HUES6 (cell line): ENCODE measurements around the gene ATXN7.

Experiments used
- H3K27ac ChIP-seq: 2 replicates; pipeline ENCODE4 v1.7.0; 2013; ENCODE audit warnings: low read depth, mild to moderate bottlenecking, low read length, inconsistent platforms
- H3K27me3 ChIP-seq: 2 replicates; pipeline ENCODE4 v1.6.1; 2013; ENCODE audit warnings: low read length; ENCODE audit not compliant: control insufficient read depth, insufficient read depth
- H3K36me3 ChIP-seq: 2 replicates; pipeline ENCODE4 v1.6.1; 2013; ENCODE audit warnings: low read length; ENCODE audit not compliant: control insufficient read depth, insufficient read depth
- H3K4me1 ChIP-seq: 2 replicates; pipeline ENCODE4 v1.6.1; 2013; ENCODE audit warnings: low read length; ENCODE audit not compliant: control insufficient read depth, insufficient read depth
- H3K4me3 ChIP-seq: 2 replicates; pipeline ENCODE4 v1.5.1; 2013; ENCODE audit warnings: low read depth, low read length
- H3K9ac ChIP-seq: one replicate; pipeline ENCODE4 v1.6.1; 2013; ENCODE audit warnings: mild to moderate bottlenecking, low read length
- H3K9me3 ChIP-seq: 2 replicates; pipeline ENCODE4 v1.6.1; 2013; ENCODE audit warnings: low read depth, low read length; ENCODE audit not compliant: control insufficient read depth, insufficient read depth

The ATXN7 gene, protein sequence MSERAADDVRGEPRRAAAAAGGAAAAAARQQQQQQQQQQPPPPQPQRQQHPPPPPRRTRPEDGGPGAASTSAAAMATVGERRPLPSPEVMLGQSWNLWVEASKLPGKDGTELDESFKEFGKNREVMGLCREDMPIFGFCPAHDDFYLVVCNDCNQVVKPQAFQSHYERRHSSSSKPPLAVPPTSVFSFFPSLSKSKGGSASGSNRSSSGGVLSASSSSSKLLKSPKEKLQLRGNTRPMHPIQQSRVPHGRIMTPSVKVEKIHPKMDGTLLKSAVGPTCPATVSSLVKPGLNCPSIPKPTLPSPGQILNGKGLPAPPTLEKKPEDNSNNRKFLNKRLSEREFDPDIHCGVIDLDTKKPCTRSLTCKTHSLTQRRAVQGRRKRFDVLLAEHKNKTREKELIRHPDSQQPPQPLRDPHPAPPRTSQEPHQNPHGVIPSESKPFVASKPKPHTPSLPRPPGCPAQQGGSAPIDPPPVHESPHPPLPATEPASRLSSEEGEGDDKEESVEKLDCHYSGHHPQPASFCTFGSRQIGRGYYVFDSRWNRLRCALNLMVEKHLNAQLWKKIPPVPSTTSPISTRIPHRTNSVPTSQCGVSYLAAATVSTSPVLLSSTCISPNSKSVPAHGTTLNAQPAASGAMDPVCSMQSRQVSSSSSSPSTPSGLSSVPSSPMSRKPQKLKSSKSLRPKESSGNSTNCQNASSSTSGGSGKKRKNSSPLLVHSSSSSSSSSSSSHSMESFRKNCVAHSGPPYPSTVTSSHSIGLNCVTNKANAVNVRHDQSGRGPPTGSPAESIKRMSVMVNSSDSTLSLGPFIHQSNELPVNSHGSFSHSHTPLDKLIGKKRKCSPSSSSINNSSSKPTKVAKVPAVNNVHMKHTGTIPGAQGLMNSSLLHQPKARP

GRCh38 chr3:63863150-63864007 is at the start of gene ATXN7, which contains the start of gene THOC7:
TSS of gene ATXN7 (plus strand) at chr3:63863867. CDS start at chr3:63912599, 48,732 bp downstream.
TSS of gene THOC7 (minus strand) at chr3:63863805. CDS start at chr3:63863790, 15 bp downstream.
- Histone ChIP-seq H3K36me3 (no peaks in the 10 kb centered on the region; the same call in 1 of the 2 replicates), H3K9ac (peak within 1 kb of the TSS; percentile 96), H3K27me3 (no peaks in the 10 kb centered on the region), H3K4me1 (peaks cover 30% of the 10 kb centered on the region), H3K27ac (peak within 1 kb of the TSS; percentile 98), H3K4me3 (peak within 1 kb of the TSS; percentile 98), H3K9me3 (no peaks in the 10 kb centered on the region)

DNA sequence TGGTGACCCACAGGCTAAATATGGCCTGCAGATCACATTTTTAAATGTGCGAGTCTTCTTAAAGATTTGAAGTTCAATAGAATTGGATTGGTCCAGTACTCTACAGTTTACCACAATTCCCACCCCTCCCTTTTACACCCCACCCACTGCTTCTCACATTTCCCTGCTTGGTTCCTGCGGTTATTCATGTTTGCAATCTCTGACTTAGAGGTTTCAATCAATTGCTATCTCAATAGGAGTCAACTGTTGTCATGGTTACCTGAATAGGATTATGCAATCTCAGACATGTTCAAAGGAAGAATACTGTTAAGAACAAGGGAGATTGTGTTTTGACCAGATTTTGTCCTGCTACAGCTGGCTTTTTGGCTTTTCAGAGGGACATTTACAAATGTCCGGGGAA is 49.4 kb upstream of the ATXN7 start:
- H3K9me3 ChIP-seq = no peaks in the 10 kb centered on the region
- H3K27ac ChIP-seq = no peak overlapping the region
- H3K4me1 ChIP-seq = peaks cover 5% of the 10 kb centered on the region
- no peaks in the 10 kb centered on the region for H3K36me3 ChIP-seq
- H3K9ac ChIP-seq = no peak overlapping the region
- H3K4me3 ChIP-seq = no peak overlapping the region
- H3K27me3 ChIP-seq = no peaks in the 10 kb centered on the region

- H3K27me3 ChIP-seq = no peaks in the 10 kb centered on the region
Measured at GRCh38 chr3:63817225-63817624, 46.4 kb upstream of the ATXN7 start.

GRCh38 chr3:63818282-63819150 is 45.2 kb upstream of the ATXN7 start:
- Histone ChIP-seq H3K4me1 (peaks cover 5% of the 10 kb centered on the region), H3K9ac (no peak overlapping the region), H3K9me3 (no peaks in the 10 kb centered on the region), H3K4me3 (no peak overlapping the region), H3K27me3 (no peaks in the 10 kb centered on the region), H3K36me3 (no peaks in the 10 kb centered on the region), H3K27ac (no peak overlapping the region)

More at GRCh38 chr3:63817225-63817624, 46.4 kb upstream of the ATXN7 start:
- Histone ChIP-seq H3K4me3 (no peak overlapping the region), H3K9me3 (no peaks in the 10 kb centered on the region), H3K4me1 (peaks cover 5% of the 10 kb centered on the region), H3K27ac (no peak overlapping the region), H3K9ac (no peak overlapping the region), H3K36me3 (no peaks in the 10 kb centered on the region)

DNA sequence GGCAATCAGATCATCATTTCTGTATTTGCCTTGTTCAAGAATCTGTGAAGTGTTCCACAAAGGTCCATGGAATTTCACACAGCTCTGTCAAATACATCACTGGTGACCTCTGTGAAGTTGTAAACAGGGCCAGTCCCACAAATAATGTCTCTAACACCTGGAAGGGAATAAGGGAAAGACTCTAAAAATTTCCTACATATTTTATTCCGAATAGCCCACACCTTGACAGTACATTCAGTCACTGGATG is 44.6 kb upstream of the ATXN7 start, which contains the start of gene C3orf49:
Gene C3orf49 (plus strand): TSS at position 149 of the 248 bp plus-strand sequence. CDS start 173 bp downstream, outside the sequence.
- no peak within 1 kb of the TSS for H3K9ac ChIP-seq
- peaks cover 5% of the 10 kb centered on the region for H3K4me1 ChIP-seq
- H3K4me3 ChIP-seq = no peak within 1 kb of the TSS
- no peak within 1 kb of the TSS for H3K27ac ChIP-seq
- H3K27me3 ChIP-seq = no peaks in the 10 kb centered on the region
- no peaks in the 10 kb centered on the region for H3K36me3 ChIP-seq
- H3K9me3 ChIP-seq = no peaks in the 10 kb centered on the region

GRCh38 chr3:63824309-63824708 is 39.4 kb upstream of the ATXN7 start:
- Histone ChIP-seq H3K4me3 (no peak overlapping the region), H3K36me3 (no peaks in the 10 kb centered on the region), H3K27ac (no peak overlapping the region)

GRCh38 chr3:63830526-63830925 is 33.1 kb upstream of the ATXN7 start:
- Histone ChIP-seq H3K27ac (no peak overlapping the region), H3K27me3 (no peaks in the 10 kb centered on the region), H3K9ac (no peak overlapping the region), H3K36me3 (peaks cover 36% of the 10 kb centered on the region), H3K4me1 (no peaks in the 10 kb centered on the region; the same call in 1 of the 2 replicates), H3K9me3 (no peaks in the 10 kb centered on the region), H3K4me3 (no peak overlapping the region)

More at GRCh38 chr3:63824309-63824708, 39.4 kb upstream of the ATXN7 start:
- Histone ChIP-seq H3K9ac (no peak overlapping the region), H3K27me3 (no peaks in the 10 kb centered on the region), H3K9me3 (no peaks in the 10 kb centered on the region), H3K4me1 (no peaks in the 10 kb centered on the region; the same call in 1 of the 2 replicates)

DNA sequence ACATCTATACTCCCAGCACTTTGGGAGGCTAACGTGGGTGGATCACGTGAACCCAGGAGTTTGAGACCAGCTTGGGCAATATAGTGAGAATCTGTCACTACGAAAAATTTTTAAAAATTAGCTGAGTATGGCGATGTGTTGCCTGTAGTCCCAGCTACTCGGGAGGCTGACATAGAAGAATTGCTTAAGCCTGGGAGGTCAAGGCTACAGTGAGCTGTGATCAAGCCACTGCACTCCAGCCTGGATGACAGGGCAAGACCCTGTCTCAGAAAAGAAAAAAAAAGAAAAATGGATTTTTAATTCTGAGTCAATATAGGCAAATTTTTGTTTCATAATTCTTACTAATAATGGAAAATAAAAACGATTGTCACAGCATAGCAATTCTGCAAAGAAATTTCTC is 31.3 kb upstream of the ATXN7 start:
- Histone ChIP-seq H3K9ac (no peak overlapping the region), H3K4me3 (no peak overlapping the region), H3K27ac (no peak overlapping the region), H3K27me3 (no peaks in the 10 kb centered on the region), H3K9me3 (no peaks in the 10 kb centered on the region), H3K4me1 (no peaks in the 10 kb centered on the region), H3K36me3 (peaks cover 43% of the 10 kb centered on the region)

GRCh38 chr3:63841704-63842103 is 22.0 kb upstream of the ATXN7 start:
- Histone ChIP-seq H3K27me3 (no peaks in the 10 kb centered on the region), H3K4me3 (no peak overlapping the region), H3K36me3 (no peaks in the 10 kb centered on the region), H3K9me3 (no peaks in the 10 kb centered on the region), H3K9ac (no peak overlapping the region), H3K27ac (no peak overlapping the region), H3K4me1 (no peaks in the 10 kb centered on the region)

DNA sequence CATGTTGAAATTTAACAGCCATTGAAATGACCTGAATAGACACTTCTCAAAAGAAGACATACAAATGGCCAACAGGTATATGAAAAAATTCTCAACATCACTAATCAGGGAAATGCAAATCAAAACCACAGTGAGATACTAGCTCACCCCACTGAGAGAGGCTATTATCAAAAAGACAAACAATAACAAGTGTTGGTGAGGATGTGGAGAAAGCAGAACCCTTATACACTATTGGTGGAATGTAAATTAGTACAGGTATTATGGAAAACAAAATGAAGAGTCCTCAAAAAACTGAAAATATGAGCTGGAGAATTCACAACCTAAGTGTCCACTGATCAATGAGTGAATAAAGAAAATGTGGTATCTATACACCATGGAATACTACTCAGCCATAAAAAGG is 21.5 kb upstream of the ATXN7 start:
- Histone ChIP-seq H3K9ac (no peak overlapping the region), H3K27me3 (no peaks in the 10 kb centered on the region), H3K9me3 (no peaks in the 10 kb centered on the region), H3K4me1 (no peaks in the 10 kb centered on the region), H3K4me3 (no peak overlapping the region), H3K36me3 (no peaks in the 10 kb centered on the region), H3K27ac (no peak overlapping the region)
